EH (cell line): ENCODE results near the gene BTD.
A peak's percentile ranks its signal among the peaks of the same experiment; 100 is the strongest.

Experiments
- DNase-seq: peaks from one replicate; pipeline ENCODE4 v3.0.0-alpha.2; 2015; ENCODE audit warnings: low read depth

The BTD gene

DNA sequence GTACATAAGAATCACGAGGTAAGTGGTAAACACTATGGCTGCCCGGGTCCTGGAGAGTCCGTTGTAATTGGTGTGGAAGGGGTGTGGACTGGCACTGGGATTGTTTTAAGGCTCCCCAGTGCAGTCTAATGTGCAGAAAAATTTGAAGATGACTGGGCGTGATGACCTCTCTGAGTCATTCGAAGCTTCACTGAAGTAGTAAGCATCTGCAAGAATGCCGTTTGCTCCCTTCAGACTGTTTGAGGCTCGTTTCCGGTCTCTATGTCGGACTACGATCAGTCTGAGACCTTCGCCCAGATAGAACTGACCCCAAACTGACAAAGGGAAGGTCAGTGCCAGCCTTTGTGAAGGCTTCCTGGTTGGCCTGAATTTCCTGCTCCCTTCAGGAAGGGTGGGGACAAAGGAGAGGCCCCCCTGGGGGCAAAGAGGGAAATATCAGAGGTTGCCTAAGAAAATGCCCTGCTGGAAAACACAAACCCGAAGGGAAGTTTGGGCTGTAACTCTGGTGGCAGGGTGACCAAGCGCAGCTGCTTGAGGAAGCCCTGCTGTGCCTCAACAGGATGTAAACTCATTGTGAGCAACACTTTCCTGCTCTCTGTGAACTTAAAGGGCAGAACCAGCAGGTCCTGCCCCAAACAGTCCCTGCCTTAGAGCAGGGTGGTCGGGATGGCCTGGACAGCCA, 34.6 kb downstream of the BTD start:
- DNase-seq: peak; percentile 97

DNA sequence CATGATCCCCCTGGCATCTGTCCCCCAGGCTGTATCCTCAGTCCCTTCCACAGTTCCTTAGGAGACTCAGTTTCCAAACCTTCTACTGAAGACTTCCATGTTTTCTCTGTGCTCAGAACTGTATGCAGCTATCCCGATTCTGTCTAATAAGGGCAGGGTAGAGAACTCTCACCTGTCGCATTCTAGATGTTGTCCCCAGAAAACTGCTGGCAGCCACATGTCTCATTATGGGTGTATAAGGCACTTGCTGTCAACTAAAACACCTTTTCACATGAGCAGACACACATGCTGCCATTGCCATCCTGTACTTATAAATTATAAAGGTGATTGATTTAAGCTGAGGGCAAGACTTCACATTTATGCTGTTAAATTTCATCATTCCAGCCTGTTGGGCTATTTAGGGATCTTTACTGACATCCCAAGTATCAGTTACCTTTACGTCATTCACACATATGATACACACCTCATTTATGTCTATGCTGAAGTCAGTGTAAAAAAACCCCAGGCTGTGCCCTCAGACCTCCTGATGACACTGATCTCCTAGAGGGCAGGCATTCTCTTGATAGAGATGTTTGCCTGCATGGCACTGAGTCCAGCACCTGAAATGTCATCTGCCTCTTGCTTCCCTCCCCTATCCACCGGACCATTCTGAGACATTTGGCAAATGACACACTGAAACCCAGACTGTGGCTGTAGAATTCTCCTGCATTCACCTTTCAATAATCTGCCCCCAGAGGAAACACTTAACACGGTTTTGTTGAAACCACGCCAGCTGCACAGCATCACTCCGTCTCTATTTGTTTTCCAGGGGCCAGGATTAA, 35.8 kb downstream of the BTD start:
- DNase-seq: no peak

DNA sequence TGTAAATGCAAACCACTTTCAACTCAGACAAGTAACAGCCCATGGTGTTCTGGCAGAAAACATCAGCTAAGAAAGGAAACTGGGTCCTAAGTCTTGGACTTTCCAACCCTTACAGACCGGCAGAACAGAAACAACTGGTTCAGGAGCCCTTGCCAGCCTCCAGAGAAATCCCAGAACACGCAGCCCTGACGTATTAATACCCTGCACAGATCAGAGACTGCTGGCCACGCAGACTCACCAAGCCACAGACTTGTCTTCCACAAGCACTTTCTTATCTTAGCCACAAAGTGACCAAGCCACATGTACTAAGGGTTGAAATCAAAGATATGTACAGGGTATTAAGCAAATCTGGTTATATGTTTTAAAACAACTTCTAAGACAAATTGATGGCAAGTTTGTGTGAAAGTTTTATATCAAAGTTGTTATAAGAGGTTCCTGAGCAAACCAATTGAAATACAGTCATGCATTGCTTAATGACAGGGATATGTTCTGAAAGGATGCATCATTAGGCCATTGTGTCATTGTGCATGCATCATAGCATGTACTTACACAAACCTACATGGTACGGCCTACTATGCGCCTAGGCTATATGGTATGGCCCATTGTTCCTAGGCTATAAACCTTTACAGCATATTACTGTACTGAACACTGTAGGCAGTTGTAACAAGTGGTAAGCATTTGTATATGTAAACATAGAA, 36.8 kb downstream of the BTD start:
- peak; percentile 43 for DNase-seq

DNA sequence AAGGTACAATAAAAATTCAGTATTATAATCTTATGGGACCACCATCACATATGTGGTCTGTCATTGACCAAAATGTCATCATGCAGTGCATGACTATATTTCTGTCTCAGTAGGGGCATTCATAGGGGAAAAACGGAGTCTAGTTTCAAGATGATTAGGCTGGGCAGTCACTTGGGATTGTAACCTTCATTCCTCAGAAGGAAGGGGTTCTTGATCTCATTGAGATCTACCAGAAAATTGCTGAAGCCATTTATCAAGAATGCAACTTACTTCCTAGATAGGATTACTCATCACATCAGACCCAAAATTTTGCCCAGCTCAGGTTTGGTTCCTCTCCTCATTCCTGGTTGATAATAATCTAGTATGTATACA, 37.3 kb downstream of the BTD start:
- peak; percentile 66 for DNase-seq

DNA sequence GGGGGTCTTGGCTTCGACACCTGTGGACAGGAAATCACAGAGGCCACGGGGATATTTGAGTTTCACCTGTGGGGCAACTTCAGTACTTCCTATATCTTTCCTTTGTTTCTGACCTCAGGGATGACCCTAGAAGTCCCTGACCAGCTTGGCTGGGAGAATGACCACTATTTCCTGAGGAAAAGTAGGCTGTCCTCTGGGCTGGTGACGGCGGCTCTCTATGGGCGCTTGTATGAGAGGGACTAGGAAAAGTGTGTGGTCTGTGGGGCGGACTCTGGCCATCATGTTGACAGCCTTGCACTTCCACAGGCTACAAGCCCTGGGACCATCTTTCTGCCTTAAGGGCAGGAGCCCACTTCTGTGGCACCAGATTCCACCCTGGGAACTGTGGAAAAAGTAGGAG, 43.7 kb downstream of the BTD start:
- DNase-seq: no peak

DNA sequence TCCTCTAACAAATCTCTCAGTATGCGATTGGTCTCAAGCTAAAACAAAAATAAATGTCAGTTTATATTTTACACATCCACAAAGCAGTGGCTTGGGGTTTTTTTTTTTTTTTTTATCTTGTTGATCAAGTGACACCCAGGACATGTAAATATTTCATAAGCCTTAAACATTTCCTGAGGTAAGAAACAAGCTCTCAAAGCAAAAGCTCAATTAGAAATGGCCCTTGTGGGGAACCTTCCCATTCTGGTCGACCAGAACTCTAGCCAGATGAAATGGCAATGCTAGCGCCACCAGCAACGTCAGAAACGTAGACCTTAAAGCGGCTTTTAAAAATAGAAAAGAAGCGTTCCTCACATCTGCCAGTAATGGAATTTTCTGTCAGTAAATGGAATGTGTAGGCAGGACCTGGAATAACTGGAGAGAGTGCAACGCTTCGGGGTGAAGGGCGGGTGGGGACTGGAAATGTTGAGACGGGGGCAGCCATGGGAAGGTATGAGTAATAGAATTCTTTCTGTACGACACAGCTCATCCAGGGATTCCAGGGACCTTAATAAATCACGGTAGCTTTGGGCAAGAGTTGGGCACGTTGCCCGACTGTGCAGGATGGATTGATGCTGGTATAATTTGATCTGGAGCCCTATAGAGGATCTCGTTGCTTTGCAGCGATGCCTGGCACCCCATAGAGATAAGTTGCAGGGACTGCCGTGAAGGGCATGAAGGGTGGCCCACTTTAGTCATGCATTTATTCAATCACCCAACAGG, 44.4 kb downstream of the BTD start:
- DNase-seq: peak; percentile 97

DNA sequence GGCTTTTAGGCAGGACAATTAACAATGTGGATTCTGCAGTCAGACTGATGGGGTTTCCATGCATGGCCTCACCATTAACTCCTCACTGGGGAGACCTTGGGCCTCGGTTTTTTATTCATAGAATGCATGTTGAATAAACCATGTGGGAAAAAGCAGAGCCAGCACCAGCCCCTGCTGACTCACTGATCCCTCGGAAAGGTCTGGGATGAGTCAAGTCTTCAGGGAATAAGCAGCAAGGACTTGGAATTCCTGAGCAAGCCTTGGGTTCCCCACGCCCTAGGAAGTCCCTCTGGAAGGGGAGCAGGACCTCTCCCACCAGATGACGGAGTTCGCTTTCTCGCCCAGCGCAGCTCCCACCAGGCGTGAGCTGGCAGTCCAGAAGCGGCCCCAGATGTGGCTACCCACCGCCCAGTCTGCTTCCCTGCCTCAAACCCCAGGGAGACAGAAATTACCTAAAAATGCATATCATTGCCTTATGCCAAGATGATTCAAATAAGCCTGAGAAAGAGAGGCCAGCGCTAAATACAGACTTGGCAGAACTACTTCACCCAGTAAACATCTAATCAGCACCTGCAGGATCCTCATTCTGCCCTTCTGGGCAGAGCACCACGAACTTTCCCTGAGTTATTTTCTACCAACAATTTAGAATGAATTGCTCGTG, 45.4 kb downstream of the BTD start:
- DNase-seq: peak; percentile 99

DNA sequence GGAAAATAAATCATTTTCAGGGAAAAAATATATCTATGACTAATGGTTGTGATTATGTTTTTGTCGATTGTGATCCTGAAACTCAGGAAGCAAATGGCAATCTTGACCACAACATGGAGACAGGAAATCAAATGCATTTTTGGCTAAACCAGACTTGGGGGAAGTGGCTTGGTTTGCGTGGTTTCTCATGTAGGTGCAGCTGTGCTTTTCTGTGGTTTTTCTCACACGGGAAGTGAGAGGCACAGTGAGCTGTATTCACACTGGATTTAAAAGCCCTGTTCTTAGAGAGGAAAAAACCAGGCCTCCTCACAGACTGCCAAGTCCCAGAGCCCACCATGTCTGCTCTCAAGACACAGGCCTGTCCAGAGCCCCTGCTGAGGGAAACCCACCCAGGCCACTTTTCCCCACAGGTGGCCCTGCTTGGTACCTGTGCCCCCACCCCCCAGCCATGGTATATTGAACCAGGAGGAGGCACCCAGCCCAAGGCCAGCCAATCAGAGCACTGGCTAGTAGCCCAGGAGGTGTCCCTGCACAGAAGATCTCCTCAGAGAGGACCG, 46.1 kb downstream of the BTD start:
- DNase-seq: peak; percentile 97

DNA sequence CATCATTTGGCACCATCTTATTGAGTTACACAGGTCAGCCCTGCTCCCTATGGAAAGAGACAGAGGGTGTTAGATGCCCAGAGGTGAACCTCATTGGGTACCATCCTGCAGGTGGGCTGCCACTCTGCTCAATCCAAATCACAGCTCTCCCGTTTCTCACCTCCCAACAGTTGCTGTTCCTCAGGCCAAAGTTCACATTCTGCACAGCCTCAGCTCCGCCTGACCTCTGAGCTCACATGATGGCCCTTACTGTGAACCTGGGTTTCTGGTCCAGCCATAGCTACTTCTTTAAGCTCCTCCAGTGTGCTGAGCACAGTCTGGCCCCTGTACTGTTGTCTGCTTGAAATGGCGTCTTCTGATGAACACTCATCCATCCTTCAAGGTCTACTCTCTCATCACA, 47.8 kb downstream of the BTD start:
- DNase-seq: no peak

DNA sequence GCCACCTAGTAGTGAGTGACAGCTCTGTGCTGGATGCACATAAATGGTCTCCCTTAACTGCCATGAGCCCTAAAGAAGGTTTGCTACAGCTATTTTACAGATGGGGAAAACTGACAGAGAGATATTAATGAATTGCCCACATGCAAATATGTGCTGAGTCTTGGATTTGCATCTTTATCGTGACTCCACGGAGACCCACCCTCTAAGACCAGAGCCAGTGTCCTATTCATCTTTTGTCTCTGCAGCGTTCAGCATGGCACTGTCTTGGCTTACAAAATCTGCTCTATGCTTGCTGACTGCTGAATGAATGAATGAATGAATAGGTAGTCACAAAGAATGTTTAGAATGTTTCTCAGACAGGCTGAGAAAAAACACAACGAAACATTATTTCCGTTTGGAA, 48.3 kb downstream of the BTD start:
- no peak for DNase-seq

DNA sequence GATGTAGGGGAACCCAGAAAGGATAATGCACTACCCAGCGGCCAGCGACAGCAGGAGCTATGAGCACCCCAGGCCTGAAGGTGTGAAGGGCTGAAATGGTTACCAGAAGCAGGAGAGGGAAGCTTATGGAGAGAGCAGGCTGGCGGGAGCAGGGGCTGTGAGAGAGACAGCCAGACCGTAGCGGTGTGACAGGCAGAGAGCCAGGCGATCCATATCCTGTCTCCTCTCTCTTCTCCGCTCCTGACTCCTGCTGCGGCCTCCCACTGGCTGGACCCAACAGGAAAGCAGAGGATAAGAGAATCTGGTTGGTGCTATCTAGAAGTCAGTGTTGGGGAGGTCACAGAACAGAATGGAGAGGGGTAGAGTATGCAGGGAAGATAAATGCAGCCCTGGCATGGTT, 49.9 kb downstream of the BTD start:
- no peak for DNase-seq

DNA sequence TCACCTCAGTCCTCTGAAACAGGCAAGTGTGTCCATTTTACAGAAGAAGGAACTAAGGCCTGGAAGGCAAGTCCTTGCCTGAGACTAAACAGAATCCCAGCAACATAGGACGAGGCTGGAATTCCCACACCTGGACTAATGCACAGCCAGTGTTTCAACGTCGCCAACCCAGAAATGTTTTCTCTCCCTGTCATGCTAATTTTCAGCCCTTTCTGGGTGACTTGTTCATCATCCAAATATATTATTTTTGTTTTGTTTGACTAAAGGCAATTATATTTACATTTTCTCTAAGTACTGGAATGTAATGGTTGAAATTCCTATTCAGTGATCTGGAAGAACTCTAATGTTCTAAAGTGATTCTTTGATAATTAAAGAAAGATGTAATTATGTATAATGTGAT, 51.8 kb downstream of the BTD start:
- peak; percentile 25 for DNase-seq

DNA sequence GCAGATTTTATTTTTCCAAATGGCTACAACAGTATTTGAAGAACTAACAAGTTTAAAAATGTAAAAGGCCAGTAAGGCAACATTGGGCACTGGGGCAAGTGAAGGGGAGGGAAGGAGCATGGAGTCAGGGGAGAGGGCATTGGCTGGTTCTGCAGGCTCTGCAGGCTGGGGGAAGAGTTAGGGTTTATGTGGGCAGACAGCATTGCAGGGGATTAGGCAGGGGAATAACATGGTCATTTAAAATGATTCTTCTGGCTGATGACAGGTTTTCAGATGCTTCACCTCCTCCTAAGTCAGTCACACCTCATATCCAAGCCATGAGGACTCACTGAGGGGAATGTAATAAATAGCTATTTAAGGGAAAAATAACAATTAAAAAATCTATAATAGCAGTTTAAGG, 52.6 kb downstream of the BTD start:
- no peak for DNase-seq

DNA sequence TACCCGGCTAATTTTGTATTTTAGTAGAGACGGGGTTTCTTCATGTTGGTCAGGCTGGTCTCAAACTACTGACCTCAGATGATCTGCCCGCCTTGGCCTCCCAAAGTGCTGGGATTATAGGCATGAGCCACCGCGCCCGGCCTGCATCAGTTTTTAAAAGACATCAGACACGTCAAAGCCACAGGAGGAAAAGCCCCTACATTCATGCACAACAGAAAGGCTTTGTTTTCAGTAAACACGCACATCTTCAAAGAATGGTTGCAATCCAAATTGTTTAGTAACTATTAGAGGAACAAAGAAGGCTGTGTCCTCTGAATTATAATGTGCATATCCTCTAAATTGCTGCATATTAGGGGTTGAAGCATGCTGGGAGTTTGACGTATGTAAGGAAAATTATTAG, 53.3 kb downstream of the BTD start:
- DNase-seq: no peak

DNA sequence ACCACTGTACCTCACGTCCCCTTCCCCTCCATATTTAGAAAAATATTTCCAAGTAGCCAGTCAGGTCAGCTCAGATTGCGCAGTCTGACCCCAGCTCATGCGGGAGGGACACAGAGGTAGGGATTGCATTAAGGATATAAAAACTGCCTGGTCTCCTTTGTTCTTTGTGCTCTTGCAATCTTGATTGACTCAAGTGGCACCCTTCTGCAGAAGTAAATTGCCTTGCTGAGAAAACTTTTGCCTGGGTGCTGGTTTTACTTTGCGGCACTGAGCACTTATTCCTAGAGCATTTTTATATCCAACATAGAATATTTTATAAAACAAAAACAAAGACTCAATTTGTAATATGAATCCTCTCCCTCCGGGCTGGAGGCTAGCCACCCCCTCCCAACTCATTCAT, 54.8 kb downstream of the BTD start:
- DNase-seq: no peak

DNA sequence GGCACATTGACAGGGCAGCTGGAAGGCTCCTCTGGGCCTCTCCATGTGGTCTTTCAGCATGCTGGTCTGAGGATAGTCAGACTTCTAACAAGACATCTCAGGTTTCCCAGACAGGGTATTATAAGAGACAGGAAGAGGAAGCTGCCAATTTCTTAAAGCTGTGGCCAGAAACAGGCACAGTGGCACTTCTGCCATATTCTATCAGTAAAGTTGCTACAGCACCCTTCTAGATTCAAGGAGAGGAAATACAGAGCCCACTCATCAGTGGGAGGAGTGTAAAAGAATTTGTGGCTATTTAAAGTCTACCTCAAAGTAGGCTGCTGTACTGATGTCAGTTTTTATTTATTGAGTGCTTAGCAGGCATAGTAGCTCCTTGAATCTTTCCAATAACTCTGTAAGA, 55.5 kb downstream of the BTD start:
- no peak for DNase-seq

DNA sequence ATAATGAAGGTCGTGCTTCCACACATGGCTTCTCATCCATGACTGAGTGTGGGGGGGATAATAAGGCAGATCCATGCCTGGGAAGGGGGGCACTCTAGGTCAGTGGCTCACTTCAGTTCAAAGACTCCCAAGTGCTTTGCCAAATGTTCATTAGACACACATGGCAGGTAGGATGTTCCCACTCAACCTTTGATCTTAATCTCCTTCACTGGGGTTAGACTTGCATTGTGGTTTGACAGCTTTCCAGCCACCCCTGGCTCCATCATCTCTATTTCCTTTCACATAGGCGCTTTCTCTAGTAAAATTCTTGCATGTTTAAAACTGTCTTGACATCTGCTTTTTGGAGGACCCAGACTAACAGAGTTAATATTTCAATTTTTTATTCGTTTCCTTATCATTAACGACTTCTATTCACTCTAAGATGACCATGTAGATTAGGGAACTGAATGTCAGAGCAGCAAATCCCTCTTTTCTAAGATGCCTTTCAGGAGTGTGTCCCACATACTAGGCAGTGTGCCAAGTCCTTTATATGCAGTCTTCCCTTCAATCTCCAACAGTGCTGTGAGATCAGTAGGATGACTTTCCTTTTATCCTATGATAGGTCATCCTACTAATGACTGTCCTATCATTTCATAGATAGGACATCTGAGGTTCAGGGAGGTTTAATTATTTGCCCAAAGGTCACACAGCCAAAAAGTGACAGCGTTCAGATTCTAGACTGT, 57.9 kb downstream of the BTD start:
- peak; percentile 57 for DNase-seq

DNA sequence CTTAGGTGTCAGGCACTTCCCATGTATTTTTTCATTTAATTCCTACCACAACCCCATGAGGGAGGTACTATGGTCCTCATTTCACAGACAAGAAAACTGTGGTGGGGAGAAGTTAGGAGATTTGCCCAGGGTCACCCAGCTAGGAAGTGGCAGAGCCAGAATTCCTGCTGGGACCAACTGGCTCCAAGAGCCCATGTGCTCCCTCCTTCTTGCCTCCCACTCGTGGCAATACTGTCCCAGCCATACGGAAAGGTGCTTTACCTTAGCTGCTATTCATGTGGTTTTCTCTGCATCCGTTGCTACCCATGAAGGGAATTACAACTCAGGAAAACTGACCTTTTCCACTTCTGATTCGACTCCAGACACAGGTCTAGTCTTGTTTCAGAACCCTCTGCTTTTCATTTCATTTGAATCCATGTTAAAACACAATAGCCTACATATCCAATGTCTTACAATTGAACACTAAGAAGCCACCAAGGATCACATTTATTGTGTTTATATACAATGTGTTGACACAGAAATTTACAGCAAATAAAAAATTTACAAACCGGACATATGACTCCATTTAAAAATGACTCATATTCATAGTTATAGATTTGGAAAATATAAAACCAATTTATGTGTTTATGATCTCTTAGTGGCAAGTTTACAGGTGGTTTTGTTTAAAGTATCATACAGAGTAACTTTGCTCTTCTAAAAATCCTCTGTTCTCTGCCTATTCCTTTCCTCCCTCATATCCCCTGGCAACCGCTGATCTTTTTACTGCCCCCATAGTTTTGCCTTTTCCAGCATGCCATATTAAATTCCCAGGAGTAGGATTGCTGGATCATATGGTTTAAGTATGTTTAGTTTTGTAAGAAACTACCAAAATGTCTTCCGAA, 58.8 kb downstream of the BTD start:
- no peak for DNase-seq

DNA sequence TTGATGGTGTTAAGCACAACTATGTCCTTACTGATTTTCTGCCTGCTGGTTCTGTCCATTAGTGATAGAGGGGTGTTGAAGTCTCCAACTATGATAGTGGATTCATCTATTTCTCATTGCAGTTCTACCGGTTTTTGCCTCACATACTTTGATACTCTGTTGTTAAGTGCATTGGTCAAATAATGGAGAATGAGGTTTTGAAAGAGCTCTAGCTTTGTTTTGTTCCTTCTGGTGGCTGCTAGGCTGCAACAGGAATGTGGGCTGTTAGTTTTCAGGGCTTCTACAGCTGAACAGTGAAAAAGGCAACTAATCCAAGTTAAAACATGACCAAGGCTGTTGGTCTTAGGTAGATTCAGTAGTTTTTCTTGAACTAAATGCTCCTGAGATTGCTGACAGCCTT, 62.6 kb downstream of the BTD start:
- DNase-seq: no peak
